HG03139 (cell line): ENCODE data around the gene QARS1.

Experiments
- ATAC-seq: cut with Tn5 transposase; IDR thresholded peaks from one replicate; pipeline ENCODE4 v1.9.1; 2021; ENCODE audit not compliant: unreplicated experiment

QARS1 gene

GRCh38 chr3:49120438-49121131, 16.0 kb upstream of the QARS1 start, which contains the start of gene USP19:
Gene USP19 (minus strand): TSS chr3:49120823. CDS start chr3:49119145, 1,678 bp downstream.
- ATAC-seq, result no peak

DNA sequence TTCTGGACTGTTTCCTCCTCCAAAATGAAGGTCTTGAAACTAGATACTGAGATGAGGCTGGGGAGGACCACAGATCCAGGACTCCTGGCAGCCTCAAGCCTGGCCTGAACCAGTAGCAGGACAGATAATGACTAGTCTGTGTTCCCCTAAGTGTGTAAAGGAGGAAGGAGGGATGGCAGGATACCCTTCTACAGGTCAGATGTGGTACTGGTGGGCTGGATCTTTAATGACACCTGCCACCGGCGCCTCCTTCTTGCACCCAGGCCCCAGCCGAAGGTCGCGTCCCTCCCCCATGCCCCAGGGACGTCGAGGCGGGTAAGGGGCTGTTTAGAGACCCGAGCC, 15.5 kb upstream of the QARS1 start:
- no peak for ATAC-seq

DNA sequence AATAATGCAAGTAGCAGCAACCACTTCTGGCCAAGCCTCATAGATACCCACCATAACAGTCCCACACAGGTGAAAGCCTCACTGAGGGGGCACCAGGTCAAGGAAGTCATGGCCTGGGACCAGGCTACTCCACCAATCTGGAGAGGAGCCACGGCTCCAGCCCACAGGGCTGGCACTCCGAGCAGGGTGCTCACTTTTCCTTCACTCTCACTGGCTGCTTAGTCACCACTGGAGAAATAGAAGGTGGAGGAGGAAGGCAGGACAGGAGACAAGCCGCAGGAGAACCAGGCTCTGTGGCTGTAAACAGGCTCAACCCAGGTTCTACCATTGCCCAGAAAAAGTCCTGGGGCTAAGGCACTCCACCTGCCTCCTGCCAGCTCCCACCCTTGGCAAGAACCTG, 14.9 kb upstream of the QARS1 start:
- ATAC-seq, result no peak

- ATAC-seq, result no peak
These were observed 14.5 kb upstream of the QARS1 start for GRCh38 chr3:49119036-49119435.

DNA sequence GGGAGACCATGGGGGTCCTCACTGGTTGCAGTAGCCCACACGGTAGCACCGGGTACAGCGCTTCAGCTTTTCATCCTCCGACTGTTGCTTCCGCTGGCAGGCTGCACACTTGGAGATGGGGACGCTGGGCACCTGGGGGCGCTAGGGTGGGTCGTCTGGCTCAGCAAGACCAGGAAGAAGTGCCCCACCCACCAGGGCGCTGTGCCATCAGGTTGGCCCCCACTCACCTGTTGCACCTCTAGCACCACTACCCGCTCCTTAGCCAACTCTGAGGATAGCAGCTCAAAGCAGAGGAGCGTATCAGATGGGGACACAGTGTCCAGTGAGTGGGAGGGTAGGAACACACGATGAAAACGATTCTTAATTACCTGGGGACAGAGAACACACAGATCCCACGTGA, 7.7 kb upstream of the QARS1 start:
- ATAC-seq, result no peak

DNA sequence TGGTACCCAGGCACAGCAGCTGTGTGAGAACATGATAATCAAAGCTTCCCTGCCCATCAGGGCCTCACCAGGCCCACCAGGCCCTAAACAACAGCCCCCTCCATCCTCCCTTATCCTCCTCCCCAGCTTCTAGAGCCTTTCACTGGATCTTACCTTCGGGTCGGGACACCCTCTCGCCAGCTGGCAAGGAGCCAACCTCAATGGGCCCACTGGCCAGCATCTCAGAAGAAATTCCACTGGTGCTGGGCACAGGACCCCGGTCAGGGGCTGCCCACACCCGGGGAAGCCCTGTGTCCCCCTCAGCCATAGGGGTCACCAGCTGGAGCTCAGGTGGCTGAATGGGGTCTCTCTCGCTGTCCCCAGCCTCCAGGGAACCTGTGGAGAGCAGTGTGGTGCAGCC, 6.8 kb upstream of the QARS1 start:
- no peak for ATAC-seq

DNA sequence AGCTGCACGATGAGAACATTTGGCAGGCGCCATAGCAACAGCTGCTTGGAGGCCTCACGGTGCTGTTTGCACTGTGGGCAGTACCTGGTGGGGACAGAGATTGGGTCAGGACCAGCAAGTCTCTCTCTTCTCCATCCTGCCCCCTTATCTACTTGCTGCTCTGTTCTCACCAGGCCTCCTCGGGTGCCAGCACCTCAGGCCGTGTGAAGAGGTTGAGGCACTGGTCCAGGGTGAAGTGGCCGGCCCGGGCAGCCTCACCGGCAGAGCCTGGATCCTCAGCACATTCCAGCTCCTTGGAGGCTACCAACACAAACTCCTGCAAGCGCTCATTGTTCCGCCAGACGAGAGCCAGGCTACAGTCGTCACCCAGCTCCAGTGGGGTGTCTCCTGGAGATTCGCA, 6.2 kb upstream of the QARS1 start:
- no peak for ATAC-seq

DNA sequence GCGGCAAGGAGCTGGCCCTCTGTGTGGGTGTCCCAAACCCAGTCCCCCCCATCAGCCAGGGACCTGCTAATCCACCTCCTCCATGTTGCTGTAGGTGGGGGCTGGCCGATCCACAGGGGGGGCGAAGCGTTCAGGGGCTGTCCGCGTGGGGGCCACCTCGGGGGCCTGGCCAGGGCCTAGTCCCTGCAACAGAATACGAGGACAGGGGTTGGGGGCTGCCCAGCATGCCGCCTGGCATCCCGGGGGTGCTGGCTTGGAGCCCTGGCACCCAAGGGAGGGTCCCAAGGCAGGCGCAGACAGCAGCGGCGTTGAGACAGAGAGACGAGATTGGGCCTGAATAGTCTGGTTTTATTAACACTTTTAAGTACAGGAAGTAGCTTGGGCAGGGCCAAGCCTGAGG, 3.8 kb upstream of the QARS1 start:
- no peak for ATAC-seq

GRCh38 chr3:49104052-49104426, 518 bp downstream of the QARS1 start:
- ATAC-seq, result no peak

DNA sequence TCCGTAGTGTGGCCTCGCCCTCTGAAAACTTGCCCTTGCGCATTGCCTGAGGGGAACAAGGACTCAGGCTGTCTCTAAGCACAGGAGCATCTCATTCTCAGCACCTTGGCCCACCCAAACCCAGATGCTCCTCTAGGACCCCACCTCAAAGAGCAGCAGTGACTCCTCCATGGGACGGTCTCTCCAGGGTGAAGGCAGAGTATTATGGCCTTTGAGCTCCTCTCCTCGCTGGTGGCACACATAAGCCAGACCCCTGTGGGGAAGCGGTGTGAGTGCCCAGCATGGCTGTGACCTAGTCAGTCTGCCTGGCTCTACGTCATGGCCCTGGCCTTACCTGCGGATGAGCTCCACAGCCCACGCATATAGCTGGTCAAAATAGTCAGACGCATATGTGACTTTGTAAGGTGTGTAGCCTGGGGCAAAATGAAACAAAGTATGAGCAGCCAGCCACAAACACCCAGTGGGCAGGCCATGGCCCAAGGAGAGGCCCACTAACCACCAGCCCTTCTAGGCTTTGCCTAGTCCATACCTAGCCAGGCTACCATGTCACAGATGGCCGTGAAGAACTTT, 4.4 kb downstream of the QARS1 start:
- no peak for ATAC-seq

DNA sequence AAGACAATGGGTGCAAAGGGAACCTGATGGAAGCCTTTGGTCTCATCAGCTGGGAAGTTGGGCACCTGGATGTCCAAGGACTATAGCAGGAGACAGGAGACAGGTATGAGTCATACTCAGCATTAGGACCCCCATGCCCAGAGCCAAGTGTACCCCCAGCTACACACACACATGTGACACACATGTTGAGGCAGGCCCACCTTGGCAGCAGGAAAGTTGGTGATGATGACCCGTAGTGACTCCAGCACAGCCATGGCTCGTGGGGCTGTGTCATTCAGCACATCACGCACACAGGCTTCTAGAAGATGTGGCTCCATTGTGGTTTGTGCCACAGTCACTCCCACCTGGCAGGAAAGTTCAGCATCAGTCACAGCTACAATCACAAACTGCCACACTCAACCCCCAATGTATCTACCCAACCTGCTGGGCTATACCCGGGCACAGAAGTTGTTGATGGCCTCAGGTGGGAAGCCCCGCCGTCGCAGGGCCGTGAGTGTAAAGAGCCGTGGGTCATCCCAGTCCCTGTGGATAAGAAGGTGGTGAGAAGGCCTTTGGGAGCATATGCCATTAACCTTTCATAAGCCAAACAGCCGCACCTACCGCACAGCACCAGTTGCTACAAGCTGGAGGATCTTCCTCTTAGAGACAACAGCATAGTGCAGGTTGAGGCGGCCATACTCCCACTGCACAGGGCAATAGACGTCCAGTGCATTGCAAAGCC, 5.5 kb downstream of the QARS1 start:
- ATAC-seq, result no peak

DNA sequence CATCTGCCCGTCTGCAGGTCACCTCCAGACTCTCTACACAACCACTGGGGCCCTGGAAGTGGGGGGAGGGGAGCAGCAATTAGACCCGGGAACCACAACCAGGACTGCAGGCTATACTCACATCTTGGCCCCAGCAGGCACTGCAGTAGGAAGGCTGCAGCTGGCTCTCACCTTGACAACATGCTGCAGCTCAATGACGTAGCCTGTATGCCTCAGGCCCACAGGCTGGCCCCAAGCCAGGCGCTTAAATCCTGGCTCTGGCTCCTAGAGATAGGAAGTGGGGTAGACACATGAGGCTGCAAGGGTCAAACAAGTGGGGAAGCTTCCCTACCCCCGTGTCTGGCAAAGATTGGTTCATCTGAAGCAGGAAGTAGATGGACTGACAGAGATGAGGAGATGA, 6.1 kb downstream of the QARS1 start:
- ATAC-seq, result no peak

GRCh38 chr3:49093853-49094767, 10.4 kb downstream of the QARS1 start, which contains the start of gene QRICH1:
Gene QRICH1 (minus strand): TSS chr3:49094071. CDS start chr3:49077017, 17,054 bp downstream.
- ATAC-seq, result peak; percentile 63

- peak; percentile 20 for ATAC-seq
These were observed 11.4 kb downstream of the QARS1 start for GRCh38 chr3:49092938-49093852.

- no peak for ATAC-seq
These were observed 23.1 kb downstream of the QARS1 start for GRCh38 chr3:49081429-49081828.

GRCh38 chr3:49079270-49079669, 25.3 kb downstream of the QARS1 start:
- no peak for ATAC-seq

DNA sequence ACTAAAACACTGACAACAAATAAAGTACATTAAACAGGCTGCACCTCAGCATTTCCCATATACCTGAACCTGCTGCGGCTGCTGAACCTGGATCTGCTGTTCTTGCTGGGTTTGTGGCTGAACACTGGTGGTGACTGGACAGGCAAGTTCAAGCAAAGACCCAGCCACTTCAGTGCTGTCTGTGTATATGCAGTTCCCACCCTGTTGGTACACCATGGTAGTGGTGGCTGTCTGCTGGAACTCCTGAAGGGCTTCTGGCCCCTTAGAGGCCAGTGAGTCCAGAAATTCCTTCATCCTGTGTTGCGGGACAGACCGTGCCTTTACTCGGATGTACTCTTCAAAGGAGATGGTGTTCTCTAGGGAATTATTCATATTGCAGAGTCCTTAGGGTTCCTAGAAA, 27.9 kb downstream of the QARS1 start:
- ATAC-seq, result no peak

GRCh38 chr3:49076116-49076515, 28.4 kb downstream of the QARS1 start:
- ATAC-seq, result no peak

DNA sequence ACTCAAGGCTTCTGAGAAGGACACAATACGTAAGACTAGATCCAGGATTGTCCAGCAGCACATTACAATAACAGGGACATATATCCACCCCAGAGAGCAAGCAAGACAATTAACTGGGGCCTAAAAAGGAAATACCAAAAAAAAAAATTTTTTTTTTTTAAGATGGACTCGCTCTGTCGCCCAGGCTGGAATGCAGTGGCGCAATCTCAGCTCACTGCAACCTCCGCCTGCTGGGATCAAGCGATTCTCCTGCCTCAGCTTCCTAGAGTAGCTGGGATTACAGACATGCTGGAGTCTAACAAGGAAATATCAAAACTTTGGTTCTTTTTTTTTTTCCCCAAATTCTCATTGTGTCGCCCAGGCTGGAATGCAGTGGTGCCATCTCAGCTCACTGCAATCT, 46.5 kb downstream of the QARS1 start:
- no peak for ATAC-seq

DNA sequence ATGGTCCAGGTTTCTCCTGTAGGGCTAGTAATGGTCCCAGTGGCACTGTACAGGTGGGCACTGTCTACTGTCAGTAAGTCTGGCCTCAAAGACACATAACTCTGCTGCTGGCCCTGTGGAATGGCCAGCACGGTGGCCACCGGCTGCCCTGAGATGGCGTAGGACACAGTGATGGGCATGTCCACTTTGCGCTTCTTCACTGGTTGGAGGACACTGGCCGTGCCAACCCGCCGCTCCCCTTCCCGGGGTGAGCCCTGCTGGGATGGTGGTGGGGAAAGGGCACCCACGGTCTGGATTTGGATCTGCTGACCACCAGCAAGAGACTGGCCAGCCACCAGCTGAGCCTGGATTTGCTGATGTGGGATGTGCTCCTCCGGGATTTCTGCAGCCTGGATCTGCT, 47.3 kb downstream of the QARS1 start:
- ATAC-seq, result no peak
